ENCODE measurements around the gene TAGLN2. TPM values are rescaled to one million over a fixed set of nuclear protein-coding genes. Genes with fewer than 3 reads are reported as not detected.
A peak's percentile ranks its signal among the peaks of the same experiment; 100 is the strongest.

TAGLN2 gene
- total and polyA plus RNA-seq, 9 of the 15 experiments (the other 6 are each of a cell fraction or from before 2014, with no cell fraction given), result 192 to 683 (median 455) TPM

DNA sequence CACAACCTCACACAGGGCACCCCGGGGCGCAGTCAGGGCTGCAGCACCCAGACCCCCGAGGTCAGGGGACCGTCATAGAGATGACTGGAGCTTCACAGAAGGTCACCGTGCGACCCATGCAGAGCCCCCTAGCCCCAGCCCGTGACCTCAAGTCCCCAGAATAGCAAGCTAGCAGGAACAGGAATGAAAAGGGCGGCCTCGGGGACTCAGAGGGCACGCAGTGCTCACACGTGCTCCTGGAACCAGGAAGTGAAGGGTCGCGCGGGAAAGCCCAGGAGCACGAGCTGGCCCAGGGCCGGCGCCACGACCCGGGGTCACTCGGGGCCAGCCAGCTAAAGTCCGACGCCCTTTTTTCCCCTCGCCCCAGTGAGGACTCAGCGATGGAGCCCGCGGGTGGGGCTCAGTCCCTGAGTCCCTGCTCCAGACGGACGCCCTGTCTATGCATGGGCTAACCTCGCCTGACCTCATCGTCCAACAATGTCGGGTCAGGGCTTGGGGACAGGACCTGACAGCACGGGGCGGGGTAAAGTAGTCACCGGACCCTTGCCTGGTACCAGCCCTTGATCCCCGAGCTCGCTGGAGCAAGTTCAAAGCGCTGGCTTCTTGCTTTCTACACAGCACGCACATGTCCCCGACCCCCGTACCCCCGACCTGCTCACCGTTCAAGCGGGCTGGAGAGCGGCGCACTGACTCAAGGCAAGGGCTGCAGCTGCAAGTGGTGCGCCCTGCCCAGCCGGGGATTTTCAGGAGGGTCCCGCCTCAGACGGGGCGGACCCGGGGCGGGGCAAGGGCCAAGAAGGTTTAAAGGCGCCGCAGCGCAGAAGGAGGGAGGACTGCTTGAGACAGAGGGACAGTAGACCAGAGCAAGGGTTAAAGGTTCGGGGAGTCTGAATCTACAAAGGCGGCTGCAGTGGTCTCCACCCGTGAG lies at the start of gene TAGLN2 (continued):
- TF ChIP-seq, protein P1, sequence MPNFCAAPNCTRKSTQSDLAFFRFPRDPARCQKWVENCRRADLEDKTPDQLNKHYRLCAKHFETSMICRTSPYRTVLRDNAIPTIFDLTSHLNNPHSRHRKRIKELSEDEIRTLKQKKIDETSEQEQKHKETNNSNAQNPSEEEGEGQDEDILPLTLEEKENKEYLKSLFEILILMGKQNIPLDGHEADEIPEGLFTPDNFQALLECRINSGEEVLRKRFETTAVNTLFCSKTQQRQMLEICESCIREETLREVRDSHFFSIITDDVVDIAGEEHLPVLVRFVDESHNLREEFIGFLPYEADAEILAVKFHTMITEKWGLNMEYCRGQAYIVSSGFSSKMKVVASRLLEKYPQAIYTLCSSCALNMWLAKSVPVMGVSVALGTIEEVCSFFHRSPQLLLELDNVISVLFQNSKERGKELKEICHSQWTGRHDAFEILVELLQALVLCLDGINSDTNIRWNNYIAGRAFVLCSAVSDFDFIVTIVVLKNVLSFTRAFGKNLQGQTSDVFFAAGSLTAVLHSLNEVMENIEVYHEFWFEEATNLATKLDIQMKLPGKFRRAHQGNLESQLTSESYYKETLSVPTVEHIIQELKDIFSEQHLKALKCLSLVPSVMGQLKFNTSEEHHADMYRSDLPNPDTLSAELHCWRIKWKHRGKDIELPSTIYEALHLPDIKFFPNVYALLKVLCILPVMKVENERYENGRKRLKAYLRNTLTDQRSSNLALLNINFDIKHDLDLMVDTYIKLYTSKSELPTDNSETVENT (CRISPR knock-in tag; IDR thresholded peaks at IDR 0.05), result no peak; the same call in 1 of the 2 replicates
- no peak for TF ChIP-seq EP300 (IDR thresholded peaks at IDR 0.05; ENCODE audit: low read length)
- no peak for TF ChIP-seq ZZZ3 (IDR thresholded peaks at IDR 0.05)
- TF ChIP-seq, protein P2, sequence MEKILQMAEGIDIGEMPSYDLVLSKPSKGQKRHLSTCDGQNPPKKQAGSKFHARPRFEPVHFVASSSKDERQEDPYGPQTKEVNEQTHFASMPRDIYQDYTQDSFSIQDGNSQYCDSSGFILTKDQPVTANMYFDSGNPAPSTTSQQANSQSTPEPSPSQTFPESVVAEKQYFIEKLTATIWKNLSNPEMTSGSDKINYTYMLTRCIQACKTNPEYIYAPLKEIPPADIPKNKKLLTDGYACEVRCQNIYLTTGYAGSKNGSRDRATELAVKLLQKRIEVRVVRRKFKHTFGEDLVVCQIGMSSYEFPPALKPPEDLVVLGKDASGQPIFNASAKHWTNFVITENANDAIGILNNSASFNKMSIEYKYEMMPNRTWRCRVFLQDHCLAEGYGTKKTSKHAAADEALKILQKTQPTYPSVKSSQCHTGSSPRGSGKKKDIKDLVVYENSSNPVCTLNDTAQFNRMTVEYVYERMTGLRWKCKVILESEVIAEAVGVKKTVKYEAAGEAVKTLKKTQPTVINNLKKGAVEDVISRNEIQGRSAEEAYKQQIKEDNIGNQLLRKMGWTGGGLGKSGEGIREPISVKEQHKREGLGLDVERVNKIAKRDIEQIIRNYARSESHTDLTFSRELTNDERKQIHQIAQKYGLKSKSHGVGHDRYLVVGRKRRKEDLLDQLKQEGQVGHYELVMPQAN (IDR thresholded peaks at IDR 0.05; ENCODE audit: borderline replicate concordance), result peak; percentile 54
- no peak for TF ChIP-seq ZNF24 (IDR thresholded peaks at IDR 0.05)
- peak; percentile 51; the same call in 1 of the 2 replicates for TF ChIP-seq ZNF175 (CRISPR knock-in tag; IDR thresholded peaks at IDR 0.05; ENCODE audit: low read depth)
- TF ChIP-seq ZBTB49 (CRISPR knock-in tag; IDR thresholded peaks at IDR 0.05; ENCODE audit: borderline replicate concordance), result 0 out of 2 replicates have a peak, but pooled peaks have one; percentile 39
- peak; percentile 89 for TF ChIP-seq PML (IDR thresholded peaks at IDR 0.05; ENCODE audit: low read length)
- TF ChIP-seq, protein P3, sequence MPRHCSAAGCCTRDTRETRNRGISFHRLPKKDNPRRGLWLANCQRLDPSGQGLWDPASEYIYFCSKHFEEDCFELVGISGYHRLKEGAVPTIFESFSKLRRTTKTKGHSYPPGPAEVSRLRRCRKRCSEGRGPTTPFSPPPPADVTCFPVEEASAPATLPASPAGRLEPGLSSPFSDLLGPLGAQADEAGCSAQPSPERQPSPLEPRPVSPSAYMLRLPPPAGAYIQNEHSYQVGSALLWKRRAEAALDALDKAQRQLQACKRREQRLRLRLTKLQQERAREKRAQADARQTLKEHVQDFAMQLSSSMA (CRISPR knock-in tag; IDR thresholded peaks at IDR 0.05), result no peak
